Endodermal cell (in vitro differentiated cells): ENCODE results near the gene LRP5. TPM values are rescaled to one million over a fixed set of nuclear protein-coding genes. Genes with fewer than 3 reads are reported as not detected.
A peak's percentile ranks its signal among the peaks of the same experiment; 100 is the strongest.
"Not testable (repeated sequence)": the region's sequence is repeated elsewhere in the genome, so short reads cannot be mapped to it uniquely, and the experiment has no call there.

Source experiments
- DNase-seq: peaks from one replicate; pipeline ENCODE4 v3.0.0-alpha.2; 2017
- H3K27ac ChIP-seq: 2 replicates; pipeline ENCODE4 v1.5.1; 2013; ENCODE audit warnings: mild to moderate bottlenecking, low read depth, low read length, moderate library complexity
- H3K27me3 ChIP-seq: 2 replicates; pipeline ENCODE4 v1.6.1; 2013; ENCODE audit warnings: mild to moderate bottlenecking, low read length, moderate library complexity; ENCODE audit not compliant: insufficient read depth, control insufficient read depth, poor library complexity, severe bottlenecking
- H3K36me3 ChIP-seq: 2 replicates; pipeline ENCODE4 v1.7.0; 2013; ENCODE audit warnings: mild to moderate bottlenecking, low read length, moderate library complexity; ENCODE audit not compliant: control insufficient read depth, insufficient read depth
- H3K4me1 ChIP-seq: one replicate; pipeline ENCODE4 v1.7.0; 2013; ENCODE audit warnings: low read length; ENCODE audit not compliant: control insufficient read depth, insufficient read depth
- H3K4me3 ChIP-seq: 2 replicates; pipeline ENCODE4 v1.5.1; 2013; ENCODE audit warnings: mild to moderate bottlenecking, low read length, moderate library complexity
- H3K9ac ChIP-seq: 2 replicates; pipeline ENCODE4 v1.6.1; 2013; ENCODE audit warnings: mild to moderate bottlenecking, low read length, moderate library complexity; ENCODE audit not compliant: poor library complexity, severe bottlenecking; ENCODE audit errors: extremely low read depth
- H3K9me3 ChIP-seq: 2 replicates; pipeline ENCODE4 v1.6.1; 2013; ENCODE audit warnings: mild to moderate bottlenecking, low read length, moderate library complexity; ENCODE audit not compliant: control insufficient read depth
- H3K27ac Mint-ChIP-seq: 2 replicates; pipeline ENCODE4 v1.8.0; 2020; ENCODE audit warnings: mixed read lengths
- H3K27me3 Mint-ChIP-seq: 2 replicates; pipeline ENCODE4 v1.8.0; 2021; ENCODE audit warnings: mild to moderate bottlenecking, mixed read lengths; ENCODE audit not compliant: insufficient read depth
- H3K36me3 Mint-ChIP-seq: 2 replicates; pipeline ENCODE4 v1.8.0; 2020; ENCODE audit warnings: low read depth, mixed read lengths
- H3K4me1 Mint-ChIP-seq: 2 replicates; pipeline ENCODE4 v1.8.0; 2020; ENCODE audit warnings: mixed read lengths
- H3K4me3 Mint-ChIP-seq: 2 replicates; pipeline ENCODE4 v1.8.0; 2020; ENCODE audit warnings: mild to moderate bottlenecking, moderate library complexity, mixed read lengths
- H3K9me3 Mint-ChIP-seq: 2 replicates; pipeline ENCODE4 v1.8.0; 2020; ENCODE audit warnings: mild to moderate bottlenecking, mixed read lengths
- CTCF ChIP-seq: fragments of 200-600 bp; sonication (generic); conservative IDR thresholded peaks from 2 replicates; pipeline ENCODE4 v1.5.0; 2021; ENCODE audit warnings: antibody characterized with exemption, mild to moderate bottlenecking
- WGBS, 2 experiments: methylation state at CpG; one replicate each; pipeline versions ENCODE4 v1.1.5 to v1.1.7; 2013; ENCODE audit warnings: missing lambda C conversion rate in 2 of 2, mixed read lengths in 1 of 2; ENCODE audit not compliant: insufficient coverage in 1 of 2, insufficient read length in 1 of 2; 5-methylcytosine and 5-hydroxymethylcytosine counted together
- total RNA-seq, 2 donors: library from RNA; stranded (reverse); fragmentation: NEBNext Ultra II Directional in 1 of 2; extraction: Animal tissue kit (Norgen Biotek cat#: 25700) in 1 of 2; gene quantifications; 2 replicates in 1 of 2; 3 replicates in 1 of 2; pipeline ENCODE4 v1.2.1, GENCODE V29; 2021

The LRP5 gene
- total RNA-seq, 2 donors from 2014 or later: 58.2 to 64.1 TPM

DNA sequence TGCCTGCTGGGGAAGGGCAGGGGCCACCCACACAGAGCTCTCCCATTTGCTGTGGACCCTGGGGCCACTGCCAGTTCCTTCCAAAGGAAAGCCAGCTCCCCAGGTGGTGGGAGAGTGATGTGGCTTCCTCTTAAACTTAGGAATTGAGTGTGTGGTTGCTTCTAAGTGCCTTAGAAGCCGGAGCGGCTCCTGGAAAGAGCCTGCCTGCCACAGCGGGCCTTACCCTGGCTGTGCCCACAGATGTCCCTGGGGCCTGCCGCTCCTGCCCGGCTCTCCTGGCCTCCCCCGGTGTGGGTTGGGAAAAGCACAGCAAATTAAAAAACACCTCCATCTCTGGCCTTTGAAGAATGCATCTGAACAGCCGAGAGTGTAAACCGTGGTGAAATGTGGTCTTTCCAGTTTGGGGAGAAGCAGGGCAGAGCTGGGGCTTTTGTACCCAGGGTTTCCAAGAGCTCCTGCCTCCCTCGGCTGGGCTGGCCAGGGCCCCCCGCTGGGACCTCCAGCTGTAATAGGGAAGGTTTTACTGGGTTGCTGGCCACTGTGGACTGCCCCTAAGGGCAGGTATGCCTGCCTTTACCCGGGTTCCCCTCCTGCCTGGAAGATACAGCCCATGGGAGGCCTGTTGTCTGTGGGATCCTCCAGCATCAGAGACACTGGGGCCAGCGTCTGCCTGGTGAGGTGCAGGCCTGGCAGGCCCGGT is 30.2 kb downstream of the LRP5 start:
- no peak overlapping the region for H3K4me3 ChIP-seq
- Mint-ChIP-seq H3K27ac (peak overlapping the region; percentile 59), H3K9me3 (peaks cover 5% of the 10 kb centered on the region), H3K4me3 (no peak overlapping the region), H3K36me3 (peaks cover 11% of the 10 kb centered on the region), H3K27me3 (no peaks in the 10 kb centered on the region), H3K4me1 (peaks cover 13% of the 10 kb centered on the region)
- no peaks in the 10 kb centered on the region for H3K27me3 ChIP-seq
- H3K9ac ChIP-seq: no peak overlapping the region
- no peaks in the 10 kb centered on the region for H3K4me1 ChIP-seq
- H3K36me3 ChIP-seq: no peaks in the 10 kb centered on the region
- H3K27ac ChIP-seq: peak overlapping the region; percentile 57
- peaks cover 7% of the 10 kb centered on the region for H3K9me3 ChIP-seq
- peak; percentile 92 for DNase-seq
- TF ChIP-seq CTCF: no peak
- WGBS, 2 experiments: 82% methylated on average over 8 to 13 of the region's 13 CpGs

DNA sequence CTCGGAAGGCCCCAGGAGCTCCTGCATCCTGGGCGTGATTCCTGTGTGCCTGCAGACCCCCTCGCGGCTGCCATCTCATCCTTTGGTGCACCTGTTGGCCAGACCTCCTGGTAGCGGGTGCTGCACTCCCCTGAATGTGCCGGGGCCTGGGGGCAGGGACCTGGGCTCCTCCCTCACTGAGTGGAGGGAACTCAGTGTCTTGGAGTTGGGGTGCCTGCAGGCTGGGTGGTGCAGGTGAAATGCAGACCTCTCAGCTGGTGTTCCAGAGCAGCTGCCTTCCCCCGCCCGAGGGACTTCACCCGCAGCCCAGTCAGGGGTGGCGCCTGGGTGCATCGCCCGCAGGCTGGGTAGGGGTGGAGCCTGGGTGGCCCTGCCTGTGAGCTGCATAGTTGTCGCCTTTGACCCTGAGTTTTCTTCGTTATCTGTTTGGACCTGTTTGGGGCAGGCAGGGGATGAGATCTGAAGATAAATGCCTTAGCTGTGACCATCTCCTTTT is 31.4 kb downstream of the LRP5 start:
- Mint-ChIP-seq H3K27ac (no peak overlapping the region), H3K9me3 (peaks cover 5% of the 10 kb centered on the region), H3K36me3 (peaks cover 17% of the 10 kb centered on the region), H3K4me1 (peaks cover 13% of the 10 kb centered on the region), H3K27me3 (no peaks in the 10 kb centered on the region), H3K4me3 (no peak overlapping the region)
- no peaks in the 10 kb centered on the region for H3K4me1 ChIP-seq
- H3K9me3 ChIP-seq: peaks cover 7% of the 10 kb centered on the region
- H3K27ac ChIP-seq: no peak overlapping the region
- no peak overlapping the region for H3K4me3 ChIP-seq
- 89 to 94% methylated on average over 10 to 14 of the region's 14 CpGs for WGBS, 2 experiments
- DNase-seq: no peak
- H3K27me3 ChIP-seq: no peaks in the 10 kb centered on the region
- H3K9ac ChIP-seq: no peak overlapping the region
- TF ChIP-seq CTCF: no peak
- peaks cover 6% of the 10 kb centered on the region for H3K36me3 ChIP-seq

DNA sequence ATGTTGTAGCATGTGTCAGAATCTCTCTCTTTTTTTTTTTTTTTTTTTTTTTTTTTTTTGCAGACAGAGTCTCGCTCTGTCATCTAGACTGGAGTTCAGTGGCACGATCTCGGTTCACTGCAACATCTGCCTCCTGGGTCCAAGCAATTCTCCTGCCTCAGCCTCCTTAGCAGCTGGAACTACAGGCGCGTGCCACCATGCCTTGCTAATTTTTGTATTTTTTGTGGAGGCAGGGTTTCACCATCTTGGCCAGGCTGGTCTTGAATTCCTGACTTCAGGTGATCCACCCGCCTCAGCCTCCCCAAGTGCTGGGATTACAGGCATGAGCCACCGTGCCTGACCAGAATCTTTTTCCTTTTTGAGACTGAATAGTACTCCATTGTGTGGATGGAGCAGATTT is 32.4 kb downstream of the LRP5 start:
- H3K9ac ChIP-seq, H3K4me3 Mint-ChIP-seq, H3K36me3 ChIP-seq, H3K27me3 ChIP-seq, H3K4me3 ChIP-seq, H3K27ac Mint-ChIP-seq, H3K9me3 ChIP-seq, H3K4me1 ChIP-seq, DNase-seq, H3K27me3 Mint-ChIP-seq, H3K27ac ChIP-seq, H3K9me3 Mint-ChIP-seq: not testable (repeated sequence)
- Mint-ChIP-seq H3K36me3 (peaks cover 22% of the 10 kb centered on the region), H3K4me1 (peaks cover 13% of the 10 kb centered on the region)
- 95% methylated on average over 7 of the region's 7 CpGs for WGBS, 2 experiments
